Measurements from ENCODE around the gene ZPR1.

The ZPR1 gene

GRCh38 chr11:116733969-116734508, 53.8 kb downstream of the ZPR1 start:
- H3K4me3 ChIP-seq (ENCODE audit: low read depth, low read length) = no peak overlapping the region
- ChIA-PET CTCF (interaction anchor here (0.7 to 5.4 kb wide), 10 partner anchors 9 to 493 kb away, joined by 3 to 72 read pairs (median 4); partner anchors contain the start of gene APOA5), POLR2A (no interaction called here)
- no peaks in the 10 kb centered on the region for H3K36me3 ChIP-seq (ENCODE audit: control insufficient read depth in 2 of 2, insufficient read depth in 1 of 2, low read length in 2 of 2)
- H3K27ac ChIP-seq (ENCODE audit: extremely low read depth, low read depth, low read length) = no peak overlapping the region
- H3K4me1 ChIP-seq (ENCODE audit: control insufficient read depth, insufficient read depth, low read length) = no peaks in the 10 kb centered on the region
- no peaks in the 10 kb centered on the region for H3K9me3 ChIP-seq (ENCODE audit: control insufficient read depth, insufficient read depth, low read depth, low read length)
- no peak for TF ChIP-seq ZNF184 (tag by site-specific recombination; IDR thresholded peaks at IDR 0.05)
- TF ChIP-seq ZNF677 (tag by site-specific recombination; IDR thresholded peaks at IDR 0.05) = no peak
- TF ChIP-seq PRDM10 (tag by site-specific recombination; IDR thresholded peaks at IDR 0.05) = no peak
- TF ChIP-seq PATZ1 (tag by site-specific recombination; IDR thresholded peaks at IDR 0.05) = no peak
- TF ChIP-seq ZNF558 (tag by site-specific recombination; IDR thresholded peaks at IDR 0.05) = no peak
- no peak for TF ChIP-seq OSR2 (tag by site-specific recombination; IDR thresholded peaks at IDR 0.05)
- no peak for TF ChIP-seq YY1 (tag by site-specific recombination; IDR thresholded peaks at IDR 0.05)
- TF ChIP-seq ZNF654 (tag by site-specific recombination; IDR thresholded peaks at IDR 0.05; ENCODE audit: low read depth) = no peak
- no peak for TF ChIP-seq ZFHX2 (tag by site-specific recombination; conservative IDR thresholded peaks at IDR 0.05)
- TF ChIP-seq ZSCAN16 (tag by site-specific recombination; IDR thresholded peaks at IDR 0.05) = no peak
- no peak for TF ChIP-seq RBAK (tag by site-specific recombination; IDR thresholded peaks at IDR 0.05)
- no peak for TF ChIP-seq ZNF311 (tag by site-specific recombination; IDR thresholded peaks at IDR 0.05; ENCODE audit: borderline replicate concordance)

- Histone ChIP-seq H3K4me1 (ENCODE audit: control insufficient read depth, insufficient read depth, low read length) (no peaks in the 10 kb centered on the region), H3K36me3 (ENCODE audit: control insufficient read depth in 2 of 2, insufficient read depth in 1 of 2, low read length in 2 of 2) (no peaks in the 10 kb centered on the region), H3K9me3 (ENCODE audit: control insufficient read depth, insufficient read depth, low read depth, low read length) (no peaks in the 10 kb centered on the region), H3K4me3 (ENCODE audit: low read depth, low read length) (no peak overlapping the region), H3K27ac (ENCODE audit: extremely low read depth, low read depth, low read length) (no peak overlapping the region)
- CTCF ChIA-PET = interaction anchor here (0.8 to 5.4 kb wide), 24 partner anchors 10 to 497 kb away, joined by 3 to 72 read pairs (median 4); no protein-coding TSS in a partner anchor
- POLR2A ChIA-PET = interaction anchor here (1.2 to 1.3 kb wide), 2 partner anchors 11 kb away, joined by 3 read pairs; no protein-coding TSS in a partner anchor
- TF ChIP-seq ZNF335 (tag by site-specific recombination; conservative IDR thresholded peaks at IDR 0.05) = no peak
- no peak for TF ChIP-seq ZBTB1 (tag by site-specific recombination; IDR thresholded peaks at IDR 0.05)
- no peak for TF ChIP-seq HIC1 (tag by site-specific recombination; IDR thresholded peaks at IDR 0.05)
- TF ChIP-seq ZNF138 (tag by site-specific recombination; IDR thresholded peaks at IDR 0.05; ENCODE audit: borderline replicate concordance) = no peak
- TF ChIP-seq HOXC10 (CRISPR knock-in tag; IDR thresholded peaks at IDR 0.05) = no peak
- TF ChIP-seq ZNF274 (IDR thresholded peaks at IDR 0.05; ENCODE audit: low read length) = no peak
- TF ChIP-seq ZNF274 (tag by site-specific recombination; IDR thresholded peaks at IDR 0.05; ENCODE audit: borderline replicate concordance) = no peak
- no peak for TF ChIP-seq ZNF626 (tag by site-specific recombination; IDR thresholded peaks at IDR 0.05)
- TF ChIP-seq ZNF658 (tag by site-specific recombination; IDR thresholded peaks at IDR 0.05) = no peak
- TF ChIP-seq ZNF701 (tag by site-specific recombination; IDR thresholded peaks at IDR 0.05) = no peak
- no peak for TF ChIP-seq ZNF404 (tag by site-specific recombination; IDR thresholded peaks at IDR 0.05)
- no peak for TF ChIP-seq ZNF280C (tag by site-specific recombination; IDR thresholded peaks at IDR 0.05)
- TF ChIP-seq ZNF132 (tag by site-specific recombination; IDR thresholded peaks at IDR 0.05; ENCODE audit: borderline replicate concordance) = no peak
Observed at GRCh38 chr11:116733043-116733755, 54.6 kb downstream of the ZPR1 start.
